Measurements from ENCODE around the gene UPF1.
A peak's percentile ranks its signal among the peaks of the same experiment; 100 is the strongest.

The UPF1 gene

GRCh38 chr19:18857223-18857622 is 25.5 kb downstream of the UPF1 start:
- no peak for DNase-seq (ENCODE audit: low spot score)

- DNase-seq (ENCODE audit: low spot score) = no peak
These were observed 27.3 kb downstream of the UPF1 start for GRCh38 chr19:18858906-18859646.

GRCh38 chr19:18859676-18860301 is 28.0 kb downstream of the UPF1 start:
- no peak for DNase-seq (ENCODE audit: low spot score)

GRCh38 chr19:18860302-18860700 is 28.5 kb downstream of the UPF1 start:
- DNase-seq (ENCODE audit: low spot score) = no peak

GRCh38 chr19:18860725-18861124 is 29.0 kb downstream of the UPF1 start:
- DNase-seq (ENCODE audit: low spot score) = no peak

GRCh38 chr19:18861235-18861634 is 29.5 kb downstream of the UPF1 start:
- DNase-seq (ENCODE audit: low spot score) = no peak

- no peak for DNase-seq (ENCODE audit: low spot score)
These were observed 30.2 kb downstream of the UPF1 start for GRCh38 chr19:18861917-18862316.

GRCh38 chr19:18862976-18863842 is 31.4 kb downstream of the UPF1 start:
- no peak for DNase-seq (ENCODE audit: low spot score)

GRCh38 chr19:18863843-18864362 is 32.1 kb downstream of the UPF1 start:
- no peak for DNase-seq (ENCODE audit: low spot score)

GRCh38 chr19:18865106-18865972 is 33.6 kb downstream of the UPF1 start:
- DNase-seq (ENCODE audit: low spot score) = no peak

- peak; percentile 84 for DNase-seq (ENCODE audit: low spot score)
These were observed 34.4 kb downstream of the UPF1 start for GRCh38 chr19:18865973-18866799.

GRCh38 chr19:18866800-18867123 is 35.0 kb downstream of the UPF1 start:
- DNase-seq (ENCODE audit: low spot score) = no peak

GRCh38 chr19:18867199-18867598 is 35.4 kb downstream of the UPF1 start:
- no peak for DNase-seq (ENCODE audit: low spot score)

- no peak for DNase-seq (ENCODE audit: low spot score)
These were observed 36.0 kb downstream of the UPF1 start for GRCh38 chr19:18867751-18868150.

GRCh38 chr19:18868380-18869022 is 36.7 kb downstream of the UPF1 start:
- DNase-seq (ENCODE audit: low spot score) = no peak

- DNase-seq (ENCODE audit: low spot score) = no peak
These were observed 37.4 kb downstream of the UPF1 start for GRCh38 chr19:18869023-18869618.

GRCh38 chr19:18869781-18870530 is 38.2 kb downstream of the UPF1 start:
- DNase-seq (ENCODE audit: low spot score) = peak; percentile 60

- no peak for DNase-seq (ENCODE audit: low spot score)
These were observed 38.9 kb downstream of the UPF1 start for GRCh38 chr19:18870531-18871172.

- DNase-seq (ENCODE audit: low spot score) = no peak
These were observed 39.8 kb downstream of the UPF1 start for GRCh38 chr19:18871543-18871942.

Data from ecto neural progenitor cell (in vitro differentiated cells).